Lung (tissue), 12 donors: ENCODE data around the gene OPA1. TPM values are rescaled to one million over a fixed set of nuclear protein-coding genes. Genes with fewer than 3 reads are reported as not detected.

Experiments
- ATAC-seq: fragments of 200-7000 bp; cut with Tn5 transposase; one replicate; pipeline ENCODE4 v1.9.1; 2020; ENCODE audit warnings: moderate number of reproducible peaks; ENCODE audit not compliant: insufficient read depth, low FRiP score
- DNase-seq, 3 donors: peaks; one replicate each; pipeline ENCODE4 v3.0.0-alpha.2; 2013 to 2017
- H3K27ac ChIP-seq, 2 donors: one replicate each; pipeline ENCODE4 v1.5.1; 2013; ENCODE audit warnings: mild to moderate bottlenecking in 2 of 2, moderate library complexity in 2 of 2, control low read depth in 1 of 2, inconsistent platforms in 1 of 2, low read depth in 1 of 2, low read length in 1 of 2
- H3K27me3 ChIP-seq, 3 donors: one replicate each; pipeline ENCODE4 v1.5.1; 2013; ENCODE audit warnings: low read length in 2 of 3; ENCODE audit not compliant: control insufficient read depth in 3 of 3, insufficient read depth in 3 of 3
- H3K36me3 ChIP-seq, 4 donors: one replicate each; pipeline ENCODE4 v1.5.1; 2013; ENCODE audit warnings: low read length in 4 of 4, mild to moderate bottlenecking in 1 of 4, moderate library complexity in 1 of 4; ENCODE audit not compliant: control insufficient read depth in 4 of 4, insufficient read depth in 4 of 4
- H3K4me1 ChIP-seq, 5 donors: one replicate each; pipeline ENCODE4 v1.5.1; 2013; ENCODE audit warnings: low read length in 5 of 5, mild to moderate bottlenecking in 2 of 5, moderate library complexity in 1 of 5; ENCODE audit not compliant: control insufficient read depth in 5 of 5, insufficient read depth in 5 of 5
- H3K4me3 ChIP-seq: one replicate; pipeline ENCODE4 v1.5.1; 2013; ENCODE audit warnings: mild to moderate bottlenecking, control low read depth, moderate library complexity
- H3K9ac ChIP-seq, 2 donors: one replicate each; pipeline ENCODE4 v1.5.1; 2013; ENCODE audit warnings: low read length in 2 of 2, control low read depth in 1 of 2; ENCODE audit not compliant: insufficient read depth in 1 of 2
- H3K9me3 ChIP-seq, 4 donors: one replicate each; pipeline ENCODE4 v1.5.1; 2013; ENCODE audit warnings: low read length in 3 of 4, mild to moderate bottlenecking in 1 of 4, moderate library complexity in 1 of 4; ENCODE audit not compliant: control insufficient read depth in 4 of 4, insufficient read depth in 3 of 4
- WGBS, 2 donors: extraction: QIAGEN DNeasy Blood & Tissue Kit; methylation state at CpG; one replicate each; pipeline ENCODE4 v1.1.7; 2013; 5-methylcytosine and 5-hydroxymethylcytosine counted together
- polyA plus RNA-seq, 2 donors: library from polyadenylated mRNA; stranded (reverse); fragments of 200-250 nt; gene quantifications; one replicate each; pipeline ENCODE4 v1.2.1, GENCODE V29; 2013
- total RNA-seq, 2 donors: library from RNA; depleted of rRNA in 1 of 2; stranded (reverse); fragments of >200 nt in 1 of 2; gene quantifications; one replicate each; pipeline ENCODE4 v1.2.1, GENCODE V29; 2014 to 2021
- TF ChIP-seq, protein P1 (sequence below): IDR thresholded peaks from 2 replicates; pipeline ENCODE4 v1.5.1; 2012; ENCODE audit warnings: mild to moderate bottlenecking; ENCODE audit errors: control extremely low read depth, extremely low read depth
- donor health status: control.
- donor health status: control.
- donor health status: Bipolar disorder and iron deficiency.
- donor health status: healthy.
- donor health status: DM: yes; HTN: yes; CAD: no.

Gene OPA1
- total and polyA plus RNA-seq, 4 donors = 8.8 to 54.2 (median 29.0) TPM

DNA sequence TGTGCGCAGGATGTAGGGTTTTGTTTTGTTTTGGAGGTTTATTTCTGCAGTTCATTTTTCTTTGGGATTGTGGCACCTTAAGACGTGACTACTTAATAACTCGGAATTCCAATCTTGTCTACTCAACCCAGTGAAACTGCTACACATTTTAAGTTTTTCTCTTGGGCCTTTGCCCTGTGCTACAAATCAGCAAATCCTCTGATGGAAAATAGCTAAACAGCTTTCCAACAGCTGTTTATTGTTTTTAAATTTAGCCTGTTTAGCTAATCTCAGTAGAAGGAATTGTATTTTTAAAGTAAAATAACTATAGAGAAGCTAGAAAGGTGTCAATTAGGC is 48.4 kb downstream of the OPA1 start:
- TF ChIP-seq, protein P1, sequence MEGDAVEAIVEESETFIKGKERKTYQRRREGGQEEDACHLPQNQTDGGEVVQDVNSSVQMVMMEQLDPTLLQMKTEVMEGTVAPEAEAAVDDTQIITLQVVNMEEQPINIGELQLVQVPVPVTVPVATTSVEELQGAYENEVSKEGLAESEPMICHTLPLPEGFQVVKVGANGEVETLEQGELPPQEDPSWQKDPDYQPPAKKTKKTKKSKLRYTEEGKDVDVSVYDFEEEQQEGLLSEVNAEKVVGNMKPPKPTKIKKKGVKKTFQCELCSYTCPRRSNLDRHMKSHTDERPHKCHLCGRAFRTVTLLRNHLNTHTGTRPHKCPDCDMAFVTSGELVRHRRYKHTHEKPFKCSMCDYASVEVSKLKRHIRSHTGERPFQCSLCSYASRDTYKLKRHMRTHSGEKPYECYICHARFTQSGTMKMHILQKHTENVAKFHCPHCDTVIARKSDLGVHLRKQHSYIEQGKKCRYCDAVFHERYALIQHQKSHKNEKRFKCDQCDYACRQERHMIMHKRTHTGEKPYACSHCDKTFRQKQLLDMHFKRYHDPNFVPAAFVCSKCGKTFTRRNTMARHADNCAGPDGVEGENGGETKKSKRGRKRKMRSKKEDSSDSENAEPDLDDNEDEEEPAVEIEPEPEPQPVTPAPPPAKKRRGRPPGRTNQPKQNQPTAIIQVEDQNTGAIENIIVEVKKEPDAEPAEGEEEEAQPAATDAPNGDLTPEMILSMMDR = no peak
- Histone ChIP-seq H3K36me3 (peaks cover 6 to 47% (median 20%) of the 10 kb centered on the region in 4 donors), H3K27me3 (no peaks in the 10 kb centered on the region), H3K9me3 (no peaks in the 10 kb centered on the region), H3K27ac (no peak overlapping the region), H3K9ac (no peak overlapping the region), H3K4me3 (no peak overlapping the region), H3K4me1 (peaks cover 0 to 2% (median 0%) of the 10 kb centered on the region in 5 donors)
- no peak for DNase-seq
- no peak for ATAC-seq
- WGBS, 2 donors = 86 to 92% methylated on average over 3 of the region's 3 CpGs

DNA sequence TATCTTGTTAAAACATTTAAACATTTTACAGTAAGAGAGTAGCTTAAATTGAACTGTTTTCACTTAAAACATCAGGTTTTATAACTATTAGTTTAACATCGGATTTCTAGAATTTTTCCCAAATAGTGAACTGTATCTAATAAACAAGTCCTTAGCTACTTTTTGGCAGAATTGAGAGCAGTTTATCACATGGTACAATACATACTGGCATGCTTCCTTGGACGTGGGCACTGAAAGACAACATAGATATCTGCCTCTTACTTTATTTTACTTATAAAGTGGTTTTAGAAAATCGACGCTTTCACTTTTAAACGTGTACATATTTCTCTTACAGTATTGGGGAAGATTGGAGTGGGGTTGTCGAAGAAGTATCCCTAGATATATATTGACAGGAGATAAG is 52.8 kb downstream of the OPA1 start:
- no peaks in the 10 kb centered on the region for H3K9me3 ChIP-seq

DNA sequence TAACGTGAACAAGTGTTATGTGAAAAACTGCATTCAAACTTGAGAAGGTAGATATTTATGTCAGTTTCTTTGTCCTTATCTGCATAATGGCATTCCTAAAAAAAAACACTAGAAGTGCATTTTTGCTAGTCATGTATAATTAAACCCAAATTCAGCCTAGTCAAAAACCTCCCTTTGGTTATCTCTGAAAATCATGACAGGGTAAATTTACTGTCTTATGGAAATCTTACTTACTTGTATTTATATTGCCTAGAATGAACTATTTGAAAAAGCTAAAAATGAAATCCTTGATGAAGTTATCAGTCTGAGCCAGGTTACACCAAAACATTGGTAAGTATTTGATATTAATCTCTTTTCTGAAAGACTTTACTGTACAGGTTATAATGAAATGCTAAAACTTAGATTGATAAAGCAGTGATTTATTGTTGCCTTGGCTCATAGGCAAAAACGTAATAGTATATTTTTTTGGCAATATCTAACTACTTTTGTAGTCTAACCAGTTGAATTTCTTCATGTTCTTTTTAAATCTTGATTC is 55.6 kb downstream of the OPA1 start:
- Histone ChIP-seq H3K27ac (no peak overlapping the region), H3K27me3 (no peaks in the 10 kb centered on the region), H3K9me3 (no peaks in the 10 kb centered on the region), H3K4me3 (no peak overlapping the region), H3K4me1 (peaks cover 0 to 7% (median 0%) of the 10 kb centered on the region in 5 donors), H3K9ac (no peak overlapping the region), H3K36me3 (peaks cover 10 to 33% (median 17%) of the 10 kb centered on the region in 4 donors)
- 92 to 93% methylated on average over 2 of the region's 2 CpGs for whole genome bisulfite sequencing, 2 donors
- DNase-seq (no peak), ATAC-seq (no peak)
- TF ChIP-seq, protein P1 = no peak

More for the DNA sequence above, 52.8 kb downstream of the OPA1 start:
- 83% methylated on average over 6 of the region's 6 CpGs for WGBS, 2 donors
- no peak overlapping the region for H3K9ac ChIP-seq
- ATAC-seq (no peak), DNase-seq (no peak)
- H3K4me1 ChIP-seq = peaks cover 0 to 7% (median 0%) of the 10 kb centered on the region in 5 donors
- TF ChIP-seq, protein P1 = no peak
- H3K4me3 ChIP-seq = no peak overlapping the region
- peaks cover 7 to 35% (median 21%) of the 10 kb centered on the region in 4 donors for H3K36me3 ChIP-seq
- no peak overlapping the region for H3K27ac ChIP-seq
- H3K27me3 ChIP-seq = no peaks in the 10 kb centered on the region

- Histone ChIP-seq H3K4me3 (no peak overlapping the region), H3K9ac (no peak overlapping the region), H3K4me1 (peaks cover 0 to 7% (median 0%) of the 10 kb centered on the region in 5 donors), H3K9me3 (no peaks in the 10 kb centered on the region), H3K27me3 (no peaks in the 10 kb centered on the region), H3K27ac (no peak overlapping the region), H3K36me3 (peaks cover 8 to 30% (median 15%) of the 10 kb centered on the region in 4 donors)
- no peak for ATAC-seq
- TF ChIP-seq, protein P1 = no peak
- DNase-seq = no peak
- 91 to 93% methylated on average over 2 of the region's 2 CpGs for WGBS, 2 donors
Observed at GRCh38 chr3:193650585-193650984, 57.6 kb downstream of the OPA1 start.
